Spleen (tissue), 11 donors: ENCODE results near the gene SLC25A28. TPM values are rescaled to one million over a fixed set of nuclear protein-coding genes. Genes with fewer than 3 reads are reported as not detected.

Source experiments
- DNase-seq: peaks from one replicate; pipeline ENCODE4 v3.0.0-alpha.2; 2020
- H3K27ac ChIP-seq, 8 donors: fragments of 200-600 bp; sonication (generic) in 7 of 8; 1 replicate in 4 of 8; 2 replicates in 4 of 8; pipeline versions ENCODE4 v1.5.0 to v1.8.0; 2016 to 2021; ENCODE audit warnings: inconsistent platforms in 4 of 8, mild to moderate bottlenecking in 4 of 8, moderate library complexity in 1 of 8
- H3K27me3 ChIP-seq, 7 donors: fragments of 200-600 bp; sonication (generic) in 6 of 7; replicated peaks in 1 of 7; 1 replicate in 4 of 7; 2 replicates in 3 of 7; pipeline versions ENCODE4 v1.5.0 to v1.8.0; 2016 to 2021; ENCODE audit warnings: inconsistent platforms in 3 of 7, mild to moderate bottlenecking in 1 of 7
- H3K36me3 ChIP-seq, 6 donors: fragments of 200-600 bp; sonication (generic) in 5 of 6; 1 replicate in 4 of 6; 2 replicates in 2 of 6; pipeline versions ENCODE4 v1.5.0 to v1.8.0; 2016 to 2021; ENCODE audit warnings: inconsistent platforms in 2 of 6
- H3K4me1 ChIP-seq, 6 donors: fragments of 200-600 bp; sonication (generic) in 5 of 6; 1 replicate in 3 of 6; 2 replicates in 3 of 6; pipeline versions ENCODE4 v1.5.0 to v1.8.0; 2016 to 2021; ENCODE audit warnings: inconsistent platforms in 3 of 6
- H3K4me3 ChIP-seq, 8 donors: fragments of 200-600 bp; sonication (generic) in 7 of 8; 1 replicate in 4 of 8; 2 replicates in 4 of 8; pipeline versions ENCODE4 v1.5.0 to v1.8.0; 2016 to 2021; ENCODE audit warnings: inconsistent platforms in 4 of 8, mild to moderate bottlenecking in 4 of 8, moderate library complexity in 2 of 8
- H3K9me3 ChIP-seq, 8 donors: fragments of 200-600 bp; sonication (generic) in 7 of 8; 1 replicate in 4 of 8; 2 replicates in 4 of 8; pipeline versions ENCODE4 v1.5.0 to v1.8.0; 2016 to 2021; ENCODE audit warnings: inconsistent platforms in 4 of 8
- CTCF ChIP-seq, 11 experiments: fragments of 200-600 bp in 7 of 11; fragments of 450-650 bp in 4 of 11; sonication (generic) in 4 of 11; IDR thresholded peaks in 8 of 11; conservative IDR thresholded peaks in 3 of 11; 1 replicate in 7 of 11; 2 replicates in 4 of 11; pipeline versions ENCODE4 v1.4.0 to v1.8.0; 2016 to 2021; ENCODE audit warnings: antibody characterized with exemption in 11 of 11, inconsistent platforms in 4 of 11, mild to moderate bottlenecking in 1 of 11
- POLR2A ChIP-seq, 3 donors: fragments of 450-650 bp; IDR thresholded peaks; one replicate each; pipeline ENCODE4 v1.5.1; 2017; ENCODE audit warnings: antibody characterized with exemption in 3 of 3, mild to moderate bottlenecking in 1 of 3
- POLR2AphosphoS5 ChIP-seq, 3 donors: sonication (generic); formaldehyde crosslinking; IDR thresholded peaks; one replicate each; pipeline ENCODE4 v1.5.1; 2017; ENCODE audit warnings: antibody characterized with exemption in 3 of 3
- WGBS, 5 donors: extraction: QIAGEN DNeasy Blood & Tissue Kit in 3 of 5; methylation state at CpG; one replicate each; pipeline versions ENCODE4 v1.1.5 to v1.1.7; 2013 to 2018; 5-methylcytosine and 5-hydroxymethylcytosine counted together
- intact Hi-C: fragments of 100-400 bp; cut with DNase I; formaldehyde crosslinking; loops from one replicate; pipeline ENCODE4 v1.15.0; 2023; ENCODE audit warnings: low total_unique reads
- polyA plus RNA-seq, 3 donors: library from polyadenylated mRNA; stranded (reverse); fragments of 200-250 nt; gene quantifications; one replicate each; pipeline ENCODE4 v1.2.1, GENCODE V29; 2013
- total RNA-seq, 7 donors: library from RNA; depleted of rRNA in 3 of 7; stranded (reverse); fragments of >200 nt in 3 of 7; fragmentation: NEBNext Ultra II Directional in 4 of 7; extraction: Animal tissue kit (Norgen Biotek cat#: 25700) in 4 of 7; gene quantifications; one replicate each; pipeline versions ENCODE4 v1.1.0 to v1.2.1, GENCODE V29; 2016 to 2021
- donor health status: healthy with polysubstance abuse.
- donor health status: DM: no; HTN: no; CAD: no; lungs with moderate emphysema.
- donor health status: DM: no; HTN: no; CAD: no.
- donor health status: Bipolar disorder and iron deficiency.
- donor health status: healthy.
- donor health status: DM: no; HTN: no; CAD: no.
- donor health status: DM: yes; HTN: yes; CAD: no.

Gene SLC25A28
- total and polyA plus RNA-seq, 10 donors = 33.9 to 120 (median 56.3) TPM

GRCh38 chr10:99569253-99569939 lies 50.8 kb downstream of the SLC25A28 start:
- H3K4me1 ChIP-seq = peaks cover 0 to 11% (median 0%) of the 10 kb centered on the region in 6 donors
- no peaks in the 10 kb centered on the region for H3K27me3 ChIP-seq
- DNase-seq = no peak
- H3K36me3 ChIP-seq = no peaks in the 10 kb centered on the region
- 75 to 82% (median 80%) methylated on average over 11 of the region's 11 CpGs for WGBS, 5 donors
- H3K9me3 ChIP-seq = no peaks in the 10 kb centered on the region
- no peak overlapping the region for H3K27ac ChIP-seq
- no peak overlapping the region for H3K4me3 ChIP-seq
- TF ChIP-seq CTCF (IDR thresholded peaks at IDR 0.05 in 8 of 11, conservative IDR thresholded peaks at IDR 0.05 in 3 of 11) (no peak), POLR2A (IDR thresholded peaks at IDR 0.05) (no peak), POLR2AphosphoS5 (IDR thresholded peaks at IDR 0.05) (no peak)
- intact Hi-C loops = no loop called here

GRCh38 chr10:99565166-99565565 lies 55.1 kb downstream of the SLC25A28 start:
- Histone ChIP-seq H3K4me1 (peaks cover 0 to 11% (median 0%) of the 10 kb centered on the region in 6 donors), H3K27me3 (peaks cover 0 to 3% (median 0%) of the 10 kb centered on the region in 7 donors), H3K27ac (no peak overlapping the region), H3K36me3 (no peaks in the 10 kb centered on the region), H3K9me3 (no peaks in the 10 kb centered on the region), H3K4me3 (no peak overlapping the region)
- TF ChIP-seq POLR2AphosphoS5 (IDR thresholded peaks at IDR 0.05) (no peak), POLR2A (IDR thresholded peaks at IDR 0.05) (no peak), CTCF (IDR thresholded peaks at IDR 0.05 in 8 of 11, conservative IDR thresholded peaks at IDR 0.05 in 3 of 11) (no peak)
- intact Hi-C loops = no loop called here
- 89 to 97% (median 94%) methylated on average over 4 of the region's 4 CpGs for WGBS, 5 donors
- no peak for DNase-seq

- 42 to 74% (median 66%) methylated on average over 3 of the region's 3 CpGs for WGBS, 5 donors
- intact Hi-C loops = loop anchor here (5.0 kb wide), 1 partner anchor 48 kb away; no protein-coding TSS in a partner anchor
- no peaks in the 10 kb centered on the region for H3K36me3 ChIP-seq
- H3K4me3 ChIP-seq = no peak overlapping the region
- TF ChIP-seq POLR2AphosphoS5 (IDR thresholded peaks at IDR 0.05) (no peak), CTCF (IDR thresholded peaks at IDR 0.05 in 8 of 11, conservative IDR thresholded peaks at IDR 0.05 in 3 of 11) (no peak), POLR2A (IDR thresholded peaks at IDR 0.05) (no peak)
- H3K4me1 ChIP-seq = peaks cover 0 to 5% (median 0%) of the 10 kb centered on the region in 6 donors
- no peak for DNase-seq
- H3K27ac ChIP-seq = no peak overlapping the region
- H3K27me3 ChIP-seq = peaks cover 0 to 6% (median 0%) of the 10 kb centered on the region in 7 donors
- H3K9me3 ChIP-seq = no peaks in the 10 kb centered on the region
Measured at GRCh38 chr10:99564361-99564760, 55.9 kb downstream of the SLC25A28 start.

GRCh38 chr10:99562631-99563030 lies 57.6 kb downstream of the SLC25A28 start:
- Histone ChIP-seq H3K27ac (no peak overlapping the region), H3K4me1 (peaks cover 0 to 4% (median 0%) of the 10 kb centered on the region in 6 donors), H3K36me3 (no peaks in the 10 kb centered on the region), H3K27me3 (peaks cover 0 to 6% (median 0%) of the 10 kb centered on the region in 7 donors), H3K9me3 (no peaks in the 10 kb centered on the region), H3K4me3 (no peak overlapping the region)
- intact Hi-C loops = loop anchor here (5.0 kb wide), 1 partner anchor 50 kb away; no protein-coding TSS in a partner anchor
- 55 to 75% (median 60%) methylated on average over 2 of the region's 2 CpGs for WGBS, 5 donors
- peak; percentile 3 for DNase-seq
- TF ChIP-seq POLR2AphosphoS5 (IDR thresholded peaks at IDR 0.05) (no peak), CTCF (IDR thresholded peaks at IDR 0.05 in 8 of 11, conservative IDR thresholded peaks at IDR 0.05 in 3 of 11) (no peak), POLR2A (IDR thresholded peaks at IDR 0.05) (no peak)
